ENCODE data around the gene SPATA3.

GRCh38 chr2:231011526-231011925 is 15.6 kb downstream of the SPATA3 start:
- TF ChIP-seq CEBPB (IDR thresholded peaks at IDR 0.05; ENCODE audit: low read depth, low read length) (no peak), NRF1 (IDR thresholded peaks at IDR 0.05; ENCODE audit: low read depth, low read length) (no peak), CHD2 (IDR thresholded peaks at IDR 0.05; ENCODE audit: low read length) (no peak), GABPA (IDR thresholded peaks at IDR 0.05; ENCODE audit: borderline replicate concordance, insufficient read depth, low read length) (no peak)
- TF ChIP-seq, protein P1, sequence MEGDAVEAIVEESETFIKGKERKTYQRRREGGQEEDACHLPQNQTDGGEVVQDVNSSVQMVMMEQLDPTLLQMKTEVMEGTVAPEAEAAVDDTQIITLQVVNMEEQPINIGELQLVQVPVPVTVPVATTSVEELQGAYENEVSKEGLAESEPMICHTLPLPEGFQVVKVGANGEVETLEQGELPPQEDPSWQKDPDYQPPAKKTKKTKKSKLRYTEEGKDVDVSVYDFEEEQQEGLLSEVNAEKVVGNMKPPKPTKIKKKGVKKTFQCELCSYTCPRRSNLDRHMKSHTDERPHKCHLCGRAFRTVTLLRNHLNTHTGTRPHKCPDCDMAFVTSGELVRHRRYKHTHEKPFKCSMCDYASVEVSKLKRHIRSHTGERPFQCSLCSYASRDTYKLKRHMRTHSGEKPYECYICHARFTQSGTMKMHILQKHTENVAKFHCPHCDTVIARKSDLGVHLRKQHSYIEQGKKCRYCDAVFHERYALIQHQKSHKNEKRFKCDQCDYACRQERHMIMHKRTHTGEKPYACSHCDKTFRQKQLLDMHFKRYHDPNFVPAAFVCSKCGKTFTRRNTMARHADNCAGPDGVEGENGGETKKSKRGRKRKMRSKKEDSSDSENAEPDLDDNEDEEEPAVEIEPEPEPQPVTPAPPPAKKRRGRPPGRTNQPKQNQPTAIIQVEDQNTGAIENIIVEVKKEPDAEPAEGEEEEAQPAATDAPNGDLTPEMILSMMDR (IDR thresholded peaks at IDR 0.05; ENCODE audit: control extremely low read depth in 1 of 3, insufficient read depth in 1 of 3, low read depth in 1 of 3, low read length in 3 of 3) = no peak
